HG02970 (cell line): ENCODE data around the gene ANO4.

Experiments
- ATAC-seq: cut with Tn5 transposase; IDR thresholded peaks from one replicate; pipeline ENCODE4 v1.9.1; 2021; ENCODE audit warnings: mild to moderate bottlenecking, moderate library complexity, moderate number of reproducible peaks; ENCODE audit not compliant: unreplicated experiment, low FRiP score

ANO4 gene

GRCh38 chr12:100935929-100936328 is 141.4 kb downstream of the ANO4 start:
- ATAC-seq, result no peak

DNA sequence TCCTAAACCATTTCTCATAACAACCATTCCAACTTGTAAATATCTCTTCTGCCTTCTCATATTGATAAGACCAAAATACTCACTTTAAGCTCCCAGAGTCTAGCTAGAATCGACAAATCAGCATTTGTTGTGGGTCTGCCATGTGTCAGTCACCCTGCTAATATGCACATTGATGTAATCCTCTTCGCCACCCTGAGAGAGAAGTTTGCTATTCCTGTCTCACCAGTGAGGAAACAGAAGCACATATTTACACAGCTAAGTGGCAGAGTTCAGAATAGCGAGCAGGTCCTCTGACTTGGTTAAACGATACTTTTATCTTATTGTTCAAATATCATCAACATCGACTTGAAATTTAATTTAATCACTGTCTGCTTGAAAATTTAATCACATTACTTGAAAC is 142.1 kb downstream of the ANO4 start:
- ATAC-seq, result no peak

DNA sequence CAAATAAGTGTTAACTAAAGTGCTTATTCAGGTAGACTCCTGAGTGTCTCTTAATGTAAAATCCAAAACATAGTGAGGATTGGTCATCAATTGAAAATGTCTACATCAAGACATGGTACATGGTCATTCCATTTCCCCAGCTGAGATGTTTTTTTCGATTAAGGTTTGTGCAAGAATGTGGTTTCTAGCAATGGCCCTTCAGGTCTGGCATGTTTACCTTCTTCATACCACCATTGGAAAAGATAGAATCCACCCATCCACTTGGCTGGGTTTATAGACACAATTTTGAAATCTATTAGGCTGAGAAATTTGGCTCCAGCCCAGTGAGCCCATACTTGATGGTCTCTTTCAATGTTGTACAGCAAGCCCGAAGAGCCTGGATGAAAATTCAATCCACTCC is 145.9 kb downstream of the ANO4 start:
- no peak for ATAC-seq

GRCh38 chr12:100942984-100943749 is 148.6 kb downstream of the ANO4 start:
- ATAC-seq, result no peak

GRCh38 chr12:100951756-100952155 is 157.2 kb downstream of the ANO4 start:
- no peak for ATAC-seq

- no peak for ATAC-seq
These were observed 158.6 kb downstream of the ANO4 start for GRCh38 chr12:100953217-100953616.

- ATAC-seq, result no peak
These were observed 159.1 kb downstream of the ANO4 start for GRCh38 chr12:100953677-100954076.

DNA sequence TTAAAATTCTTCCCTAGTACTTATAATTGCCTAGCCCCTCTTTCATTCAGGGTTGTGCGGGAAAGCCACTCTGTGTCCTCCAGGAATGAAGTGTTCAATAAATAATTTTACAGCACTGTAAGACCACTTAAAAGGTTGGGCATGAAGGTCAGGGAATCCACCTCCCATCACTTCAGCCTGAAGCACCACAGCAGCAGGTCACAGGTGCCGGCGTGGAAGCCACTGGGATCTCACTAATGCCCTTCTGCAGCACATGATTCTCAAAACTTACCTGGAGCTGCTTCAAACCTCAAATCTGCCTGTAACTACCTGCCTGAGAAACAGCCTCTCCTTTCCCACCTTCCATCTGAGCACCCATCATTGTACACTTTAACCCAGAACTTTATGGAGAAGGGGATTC is 159.5 kb downstream of the ANO4 start:
- ATAC-seq, result no peak

- no peak for ATAC-seq
These were observed 160.6 kb downstream of the ANO4 start for GRCh38 chr12:100955139-100955538.

GRCh38 chr12:100956311-100956852 is 161.8 kb downstream of the ANO4 start:
- ATAC-seq, result no peak

DNA sequence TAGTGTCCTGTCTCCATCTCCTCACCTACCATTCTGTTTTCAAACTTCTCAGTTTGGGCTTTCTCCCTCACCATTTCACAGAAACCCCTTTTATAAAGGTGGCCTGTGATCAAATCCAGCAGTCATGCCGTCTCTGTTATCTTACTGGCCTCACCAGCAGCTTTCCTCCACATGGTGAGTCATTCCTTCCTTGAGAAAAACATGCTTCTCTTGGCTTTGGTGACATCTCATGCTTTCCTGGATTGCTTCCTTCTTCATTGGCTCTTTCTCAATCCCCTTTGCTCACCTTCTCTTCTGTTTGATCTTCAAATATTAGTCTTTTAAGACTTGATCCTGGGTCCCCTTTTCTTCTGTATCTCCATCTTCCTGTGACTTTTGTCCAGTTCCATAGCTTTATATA is 164.9 kb downstream of the ANO4 start:
- no peak for ATAC-seq

- ATAC-seq, result no peak
These were observed 167.6 kb downstream of the ANO4 start for GRCh38 chr12:100962086-100962712.

DNA sequence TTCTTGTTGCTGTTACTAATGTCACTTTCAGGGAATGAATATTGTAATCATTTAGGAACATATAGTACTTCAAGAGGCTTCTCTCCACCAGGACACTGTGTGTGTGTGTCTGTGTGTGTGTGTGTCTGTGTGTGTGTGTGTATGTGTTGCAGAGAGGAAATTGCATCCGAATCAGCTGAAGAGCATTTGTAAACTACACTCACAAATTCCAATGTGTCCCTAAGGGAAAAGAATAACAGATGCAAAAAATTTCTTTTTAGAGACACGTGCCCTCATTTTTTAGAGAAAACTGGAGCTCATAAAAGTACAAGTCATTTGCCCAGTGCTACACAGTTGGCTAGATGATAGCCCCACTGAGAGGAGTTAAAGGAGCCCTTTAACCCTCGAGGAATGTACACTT is 168.8 kb downstream of the ANO4 start:
- ATAC-seq, result no peak

- ATAC-seq, result no peak
These were observed 169.5 kb downstream of the ANO4 start for GRCh38 chr12:100964028-100964427.

DNA sequence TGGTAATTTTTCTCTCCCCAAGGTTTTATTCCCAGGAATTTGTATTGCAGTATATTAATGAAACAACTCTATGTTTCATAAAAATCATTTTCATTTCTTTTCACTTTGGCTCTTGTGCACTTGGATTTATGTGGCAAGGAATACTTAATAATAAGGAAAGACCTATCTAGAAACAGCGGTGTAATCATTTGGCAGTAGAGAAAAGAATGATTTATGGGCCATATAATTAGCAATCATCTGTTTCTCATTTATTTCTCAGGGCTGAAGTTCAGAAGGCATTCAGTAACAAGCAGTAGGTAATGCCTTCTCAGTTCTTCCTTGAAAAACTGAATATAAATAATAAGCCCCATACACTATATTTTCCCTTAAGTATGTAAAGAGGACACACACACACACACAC is 172.6 kb downstream of the ANO4 start:
- no peak for ATAC-seq

GRCh38 chr12:100970894-100971293 is 176.3 kb downstream of the ANO4 start:
- ATAC-seq, result no peak

DNA sequence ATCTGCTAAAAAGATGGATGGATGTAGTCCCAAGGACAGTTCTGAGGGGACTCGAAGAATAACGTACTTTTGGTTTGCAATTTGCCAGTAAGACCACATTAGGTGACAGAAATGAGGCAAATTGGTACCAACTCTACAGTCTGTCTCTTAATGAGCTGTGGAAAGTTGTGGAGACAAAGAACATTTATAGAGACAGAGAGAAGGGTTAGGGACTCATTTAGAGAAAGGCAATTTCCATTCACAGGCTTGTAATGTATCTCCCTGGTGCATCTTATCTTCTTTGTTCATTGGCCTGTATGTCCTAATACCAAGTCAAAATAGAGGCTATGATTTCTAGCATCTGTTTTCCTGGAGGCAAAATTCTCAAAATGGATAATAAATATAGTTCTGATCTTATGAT is 177.5 kb downstream of the ANO4 start:
- no peak for ATAC-seq

DNA sequence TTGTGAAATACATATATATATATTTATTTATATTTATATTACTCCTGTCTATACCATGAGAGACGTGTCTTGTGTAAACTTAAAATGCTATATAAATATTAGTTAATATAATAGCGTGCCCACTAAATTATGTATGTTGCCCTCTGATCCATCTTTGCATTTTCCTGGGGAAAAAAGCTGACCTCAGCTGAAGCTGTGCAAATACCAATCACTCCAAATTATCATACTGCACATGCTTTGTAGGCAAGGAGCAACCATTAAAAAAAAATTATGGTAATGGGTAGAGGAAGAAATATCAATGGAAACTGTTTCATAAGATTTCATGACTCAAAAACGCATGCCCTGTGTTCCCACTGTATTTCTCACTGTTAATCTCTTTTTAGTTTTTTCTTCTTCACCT is 179.8 kb downstream of the ANO4 start:
- no peak for ATAC-seq

GRCh38 chr12:100974747-100975146 is 180.2 kb downstream of the ANO4 start:
- no peak for ATAC-seq

DNA sequence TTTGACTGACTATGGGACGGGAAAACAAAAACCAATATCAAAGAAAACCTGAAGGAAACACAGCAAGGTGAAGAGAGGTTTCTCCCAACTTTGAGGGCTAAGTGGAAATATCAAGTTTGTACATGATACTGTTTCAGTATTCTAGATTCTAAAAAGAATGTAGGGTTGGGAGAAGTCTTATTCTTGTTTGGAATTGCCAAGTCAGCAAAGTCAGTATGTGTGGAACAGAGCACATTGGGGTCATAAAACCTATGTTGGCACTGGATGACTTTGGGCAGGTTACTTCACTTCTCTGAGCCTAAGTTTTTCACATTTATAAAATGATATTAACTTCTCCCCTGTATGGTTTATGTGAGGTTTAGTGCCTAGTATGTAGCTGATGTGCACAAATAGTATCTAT is 182.2 kb downstream of the ANO4 start:
- no peak for ATAC-seq

- ATAC-seq, result no peak
These were observed 186.3 kb downstream of the ANO4 start for GRCh38 chr12:100980856-100981255.
